Measurements from ENCODE around the gene ID1. TPM values are rescaled to one million over a fixed set of nuclear protein-coding genes. Genes with fewer than 3 reads are reported as not detected.
"Not testable (repeated sequence)": the region's sequence is repeated elsewhere in the genome, so short reads cannot be mapped to it uniquely, and the experiment has no call there.

Gene ID1
- total RNA-seq, 1 donor: 82.5 TPM

GRCh38 chr20:31594002-31594557 lies 11.0 kb upstream of the ID1 start:
- Histone ChIP-seq H3K36me3 (ENCODE audit: insufficient read depth, low read length) (no peaks in the 10 kb centered on the region), H3K79me2 (ENCODE audit: insufficient read depth, low read length) (no peaks in the 10 kb centered on the region), H3K27ac (ENCODE audit: low read depth, low read length) (no peak overlapping the region), H2AFZ (ENCODE audit: low read length) (no peak overlapping the region), H3K4me1 (ENCODE audit: insufficient read depth, low read length) (peaks cover 25% of the 10 kb centered on the region), H3K27me3 (ENCODE audit: insufficient read depth, low read length) (no peaks in the 10 kb centered on the region), H3K9me3 (ENCODE audit: low read depth, low read length) (no peaks in the 10 kb centered on the region), H4K20me1 (ENCODE audit: insufficient read depth, low read length) (no peaks in the 10 kb centered on the region), H3K4me2 (ENCODE audit: insufficient read depth, low read length) (no peak overlapping the region), H3K4me3 (ENCODE audit: insufficient read depth, low read length) (no peak overlapping the region)
- TF ChIP-seq CTCF (IDR thresholded peaks at IDR 0.05; ENCODE audit: extremely low read depth, low read depth, low read length): no peak
- DNase-seq (ENCODE audit: insufficient read length, low spot score, missing footprints): no peak

GRCh38 chr20:31594558-31595379 lies 10.3 kb upstream of the ID1 start:
- Histone ChIP-seq H3K27ac (ENCODE audit: low read depth, low read length) (peak overlapping the region; percentile 26), H3K9me3 (ENCODE audit: low read depth, low read length) (no peaks in the 10 kb centered on the region), H3K27me3 (ENCODE audit: insufficient read depth, low read length) (no peaks in the 10 kb centered on the region), H3K79me2 (ENCODE audit: insufficient read depth, low read length) (no peaks in the 10 kb centered on the region), H3K36me3 (ENCODE audit: insufficient read depth, low read length) (no peaks in the 10 kb centered on the region), H3K4me1 (ENCODE audit: insufficient read depth, low read length) (peaks cover 18% of the 10 kb centered on the region), H4K20me1 (ENCODE audit: insufficient read depth, low read length) (no peaks in the 10 kb centered on the region), H3K4me2 (ENCODE audit: insufficient read depth, low read length) (peak overlapping the region; percentile 5), H2AFZ (ENCODE audit: low read length) (no peak overlapping the region), H3K4me3 (ENCODE audit: insufficient read depth, low read length) (no peak overlapping the region)
- TF ChIP-seq CTCF (IDR thresholded peaks at IDR 0.05; ENCODE audit: extremely low read depth, low read depth, low read length): no peak
- DNase-seq (ENCODE audit: insufficient read length, low spot score, missing footprints): no peak

GRCh38 chr20:31595380-31595653 lies 9.8 kb upstream of the ID1 start:
- H4K20me1 ChIP-seq (ENCODE audit: insufficient read depth, low read length): no peaks in the 10 kb centered on the region
- H3K9me3 ChIP-seq (ENCODE audit: low read depth, low read length): no peaks in the 10 kb centered on the region
- no peaks in the 10 kb centered on the region for H3K36me3 ChIP-seq (ENCODE audit: insufficient read depth, low read length)
- H3K79me2 ChIP-seq (ENCODE audit: insufficient read depth, low read length): no peaks in the 10 kb centered on the region
- peaks cover 18% of the 10 kb centered on the region for H3K4me1 ChIP-seq (ENCODE audit: insufficient read depth, low read length)
- peak overlapping the region; percentile 26 for H3K27ac ChIP-seq (ENCODE audit: low read depth, low read length)
- H2AFZ ChIP-seq (ENCODE audit: low read length): no peak overlapping the region
- H3K4me2 ChIP-seq (ENCODE audit: insufficient read depth, low read length): peak overlapping the region; percentile 5
- DNase-seq (ENCODE audit: insufficient read length, low spot score, missing footprints): no peak
- no peak for TF ChIP-seq CTCF (IDR thresholded peaks at IDR 0.05; ENCODE audit: extremely low read depth, low read depth, low read length)
- no peak overlapping the region for H3K4me3 ChIP-seq (ENCODE audit: insufficient read depth, low read length)
- H3K27me3 ChIP-seq (ENCODE audit: insufficient read depth, low read length): no peaks in the 10 kb centered on the region

- Histone ChIP-seq H3K4me2 (ENCODE audit: insufficient read depth, low read length) (peak overlapping the region; percentile 51), H3K36me3 (ENCODE audit: insufficient read depth, low read length) (no peaks in the 10 kb centered on the region), H3K27ac (ENCODE audit: low read depth, low read length) (peak overlapping the region; percentile 26), H3K4me1 (ENCODE audit: insufficient read depth, low read length) (peaks cover 18% of the 10 kb centered on the region), H3K4me3 (ENCODE audit: insufficient read depth, low read length) (no peak overlapping the region), H3K9me3 (ENCODE audit: low read depth, low read length) (no peaks in the 10 kb centered on the region), H2AFZ (ENCODE audit: low read length) (peak overlapping the region; percentile 83), H3K27me3 (ENCODE audit: insufficient read depth, low read length) (no peaks in the 10 kb centered on the region), H3K79me2 (ENCODE audit: insufficient read depth, low read length) (no peaks in the 10 kb centered on the region), H4K20me1 (ENCODE audit: insufficient read depth, low read length) (no peaks in the 10 kb centered on the region)
- peak; percentile 92 for DNase-seq (ENCODE audit: insufficient read length, low spot score, missing footprints)
- no peak for TF ChIP-seq CTCF (IDR thresholded peaks at IDR 0.05; ENCODE audit: extremely low read depth, low read depth, low read length)
Measured at GRCh38 chr20:31595654-31596411, 9.3 kb upstream of the ID1 start.

GRCh38 chr20:31596412-31596715 lies 8.7 kb upstream of the ID1 start:
- not testable (repeated sequence) for DNase-seq (ENCODE audit: insufficient read length, low spot score, missing footprints); H4K20me1 ChIP-seq (ENCODE audit: insufficient read depth, low read length); H3K79me2 ChIP-seq (ENCODE audit: insufficient read depth, low read length); H3K4me3 ChIP-seq (ENCODE audit: insufficient read depth, low read length); H3K9me3 ChIP-seq (ENCODE audit: low read depth, low read length); H3K27me3 ChIP-seq (ENCODE audit: insufficient read depth, low read length); H3K36me3 ChIP-seq (ENCODE audit: insufficient read depth, low read length)
- H3K27ac ChIP-seq (ENCODE audit: low read depth, low read length): peak overlapping the region; percentile 26
- peaks cover 18% of the 10 kb centered on the region for H3K4me1 ChIP-seq (ENCODE audit: insufficient read depth, low read length)
- peak overlapping the region; percentile 51 for H3K4me2 ChIP-seq (ENCODE audit: insufficient read depth, low read length)
- peak overlapping the region; percentile 83 for H2AFZ ChIP-seq (ENCODE audit: low read length)
